IgD-negative memory B cell (primary cell): ENCODE results near the gene ZNF555. TPM values are rescaled to one million over a fixed set of nuclear protein-coding genes. Genes with fewer than 3 reads are reported as not detected.
"Not testable (repeated sequence)": the region's sequence is repeated elsewhere in the genome, so short reads cannot be mapped to it uniquely, and the experiment has no call there.

ENCODE experiments used
- H3K27ac Mint-ChIP-seq, 3 donors: one replicate each; pipeline ENCODE4 v1.8.0; 2020 to 2022; ENCODE audit warnings: mild to moderate bottlenecking in 3 of 3, mixed read lengths in 3 of 3, moderate library complexity in 1 of 3
- H3K27me3 Mint-ChIP-seq: one replicate; pipeline ENCODE4 v1.8.0; 2021; ENCODE audit warnings: mixed read lengths
- H3K36me3 Mint-ChIP-seq: one replicate; pipeline ENCODE4 v1.8.0; 2020; ENCODE audit warnings: mild to moderate bottlenecking, mixed read lengths
- H3K4me1 Mint-ChIP-seq, 3 donors: one replicate each; pipeline ENCODE4 v1.8.0; 2020 to 2022; ENCODE audit warnings: mixed read lengths in 3 of 3, mild to moderate bottlenecking in 1 of 3
- H3K4me3 Mint-ChIP-seq, 4 donors: one replicate each; pipeline ENCODE4 v1.8.0; 2020 to 2022; ENCODE audit warnings: mild to moderate bottlenecking in 4 of 4, mixed read lengths in 4 of 4, moderate library complexity in 3 of 4
- H3K9me3 Mint-ChIP-seq, 3 donors: one replicate each; pipeline ENCODE4 v1.8.0; 2020 to 2021; ENCODE audit warnings: mixed read lengths in 3 of 3, mild to moderate bottlenecking in 1 of 3
- polyA plus RNA-seq: library from polyadenylated mRNA; unstranded; fragments of 300-500 nt; fragmentation: Illumina TruSeq; gene quantifications from one replicate; pipeline ENCODE4 v1.2.3, GENCODE V29; 2021

ZNF555 gene
- polyA plus RNA-seq, 1 donor from 2014 or later = 6.3 TPM

DNA sequence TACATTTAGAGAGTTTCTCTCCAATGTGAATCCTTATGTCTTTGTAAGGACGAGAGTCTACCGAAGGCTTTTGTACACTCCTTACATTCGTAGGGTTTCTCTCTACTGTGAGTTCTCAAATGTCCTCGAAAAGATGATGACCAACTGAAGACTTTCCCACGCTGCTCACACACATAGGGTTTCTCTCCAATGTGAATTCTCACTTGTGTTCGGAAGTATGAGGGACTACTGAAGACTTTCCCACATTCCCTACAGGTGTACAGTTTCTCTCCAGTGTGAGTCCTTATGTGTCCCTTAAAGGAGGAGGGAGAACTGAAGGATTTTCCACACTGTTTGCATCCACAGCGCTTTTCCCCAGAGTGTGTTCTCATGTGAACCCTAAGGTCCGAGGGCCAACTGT lies 55.4 kb downstream of the ZNF555 start:
- H3K9me3 Mint-ChIP-seq = peaks cover 0 to 7% (median 0%) of the 10 kb centered on the region in 3 donors
- H3K36me3 Mint-ChIP-seq = peaks cover 3% of the 10 kb centered on the region
- H3K4me3 Mint-ChIP-seq = peak overlapping the region in 1 of 4 donors; percentile 57
- peaks cover 6 to 9% (median 8%) of the 10 kb centered on the region in 3 donors for H3K4me1 Mint-ChIP-seq
- H3K27me3 Mint-ChIP-seq = no peaks in the 10 kb centered on the region
- H3K27ac Mint-ChIP-seq = peak overlapping the region in 1 of 3 donors; percentile 28

DNA sequence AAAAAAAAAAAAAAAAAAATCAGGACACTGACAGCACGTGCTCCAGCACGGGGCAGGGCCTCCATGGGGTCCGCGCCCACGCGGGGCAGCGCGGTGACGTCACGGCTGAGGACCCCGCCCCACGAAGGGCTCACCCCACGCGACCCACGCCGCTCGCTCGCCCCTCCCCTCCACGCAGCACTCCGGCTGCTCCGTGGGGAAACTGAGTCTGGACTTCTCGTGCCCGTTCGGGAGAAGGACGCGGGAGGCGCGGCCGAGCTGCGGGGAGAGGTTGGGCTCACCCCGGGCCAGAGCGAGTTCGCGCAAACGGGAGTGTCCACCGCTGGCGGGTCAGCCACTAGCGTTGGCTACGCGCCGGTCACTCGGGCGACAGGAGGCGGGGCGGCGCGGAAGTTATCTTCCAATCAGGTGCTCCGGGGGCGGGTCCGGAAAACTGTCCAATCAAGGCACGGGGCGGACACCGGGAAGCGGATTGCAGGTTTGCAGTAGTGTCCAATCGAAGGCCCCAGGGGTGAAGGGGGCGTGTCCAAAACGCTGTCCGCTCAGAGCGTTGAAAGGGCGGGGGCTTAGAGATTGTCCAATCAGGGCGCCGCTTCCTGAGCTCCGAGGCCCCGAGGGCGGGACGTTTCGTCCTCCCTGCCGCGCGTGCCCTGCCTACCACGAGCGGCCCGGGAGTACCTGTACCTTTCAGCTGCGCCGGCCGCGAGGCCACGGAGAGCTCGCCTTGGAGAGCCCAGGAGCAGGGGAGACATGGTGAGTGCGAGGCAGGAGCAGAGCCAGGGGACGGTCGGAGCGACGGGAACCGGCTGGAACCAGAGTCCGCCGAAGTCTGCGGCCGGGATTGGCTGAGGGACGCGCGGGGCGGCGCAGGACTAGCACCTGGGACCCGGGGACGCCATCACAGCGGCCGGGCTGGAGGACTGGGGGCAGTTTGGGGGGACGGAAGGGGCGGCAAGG lies 59.3 kb downstream of the ZNF555 start, which contains the start of gene ZNF57:
ZNF57 (plus strand) TSS at position 633 of the 957 bp plus-strand sequence; CDS start at position 751, 118 bp downstream.
- Mint-ChIP-seq H3K4me1 (peaks cover 8 to 16% (median 12%) of the 10 kb centered on the region in 3 donors), H3K27ac (peak within 1 kb of the TSS; percentile 81 to 95 (median 90)), H3K9me3 (peaks cover 0 to 7% (median 0%) of the 10 kb centered on the region in 3 donors), H3K27me3 (no peaks in the 10 kb centered on the region), H3K4me3 (peak within 1 kb of the TSS; percentile 87 to 100 (median 98)), H3K36me3 (peaks cover 5% of the 10 kb centered on the region)

DNA sequence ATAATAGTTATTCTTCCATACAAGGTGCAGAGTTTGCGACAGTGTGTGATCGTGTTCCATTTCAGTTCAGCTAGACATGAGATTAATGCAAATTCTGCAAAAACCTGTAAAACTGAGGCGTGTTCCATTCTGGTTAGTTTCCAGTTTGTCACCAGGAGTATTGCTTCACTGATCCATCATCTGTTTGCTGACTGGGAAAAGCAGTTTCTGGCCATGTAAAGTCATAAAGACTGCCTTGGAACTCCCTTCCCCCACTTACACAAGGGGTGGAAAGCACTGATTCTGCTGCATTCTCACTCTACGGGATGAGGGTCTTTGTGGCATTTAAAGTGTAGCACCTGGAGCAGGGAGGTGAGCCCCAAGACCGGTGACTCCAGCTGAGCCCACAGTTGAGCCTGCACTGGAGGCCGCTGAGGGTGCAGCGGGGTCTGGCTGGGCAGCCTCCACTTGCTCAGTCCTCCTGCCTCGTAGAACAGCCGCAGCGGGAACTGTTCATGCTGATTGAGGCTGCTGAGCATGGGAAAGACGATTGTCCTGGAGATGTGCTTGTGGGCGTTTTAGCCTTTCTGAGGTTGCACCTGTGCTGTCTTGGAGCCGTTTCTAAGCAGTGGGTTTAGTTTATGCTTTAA lies 61.4 kb downstream of the ZNF555 start:
- Mint-ChIP-seq H3K27ac (no peak overlapping the region), H3K27me3 (no peaks in the 10 kb centered on the region), H3K9me3 (peaks cover 0 to 3% (median 0%) of the 10 kb centered on the region in 3 donors), H3K36me3 (peaks cover 3% of the 10 kb centered on the region), H3K4me3 (peak overlapping the region; percentile 25 to 100 (median 84)), H3K4me1 (peaks cover 8 to 16% (median 12%) of the 10 kb centered on the region in 3 donors)

DNA sequence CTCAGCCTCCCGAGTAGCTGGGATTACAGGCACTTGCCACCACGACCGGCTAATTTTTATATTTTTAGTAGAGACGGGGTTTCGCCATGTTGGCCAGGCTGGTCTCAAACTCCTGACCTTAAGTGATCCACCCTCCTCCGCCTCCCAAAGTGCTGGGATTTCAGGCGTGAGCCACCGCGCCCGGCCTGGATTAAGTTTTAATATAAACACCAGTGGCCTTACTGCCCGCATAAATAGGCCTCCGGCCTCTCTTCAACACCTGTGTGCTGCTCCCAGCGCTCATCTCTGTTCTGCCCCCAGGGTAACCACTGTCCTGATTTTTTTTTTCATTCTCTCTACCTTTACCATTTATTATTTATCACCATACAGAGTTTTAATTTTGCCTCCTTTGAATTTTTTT lies 62.1 kb downstream of the ZNF555 start:
- not testable (repeated sequence) for H3K27me3 Mint-ChIP-seq, H3K9me3 Mint-ChIP-seq, H3K36me3 Mint-ChIP-seq, H3K27ac Mint-ChIP-seq
- Mint-ChIP-seq H3K4me3 (peak overlapping the region in 1 of 4 donors; percentile 53), H3K4me1 (peaks cover 8 to 16% (median 12%) of the 10 kb centered on the region in 3 donors)

DNA sequence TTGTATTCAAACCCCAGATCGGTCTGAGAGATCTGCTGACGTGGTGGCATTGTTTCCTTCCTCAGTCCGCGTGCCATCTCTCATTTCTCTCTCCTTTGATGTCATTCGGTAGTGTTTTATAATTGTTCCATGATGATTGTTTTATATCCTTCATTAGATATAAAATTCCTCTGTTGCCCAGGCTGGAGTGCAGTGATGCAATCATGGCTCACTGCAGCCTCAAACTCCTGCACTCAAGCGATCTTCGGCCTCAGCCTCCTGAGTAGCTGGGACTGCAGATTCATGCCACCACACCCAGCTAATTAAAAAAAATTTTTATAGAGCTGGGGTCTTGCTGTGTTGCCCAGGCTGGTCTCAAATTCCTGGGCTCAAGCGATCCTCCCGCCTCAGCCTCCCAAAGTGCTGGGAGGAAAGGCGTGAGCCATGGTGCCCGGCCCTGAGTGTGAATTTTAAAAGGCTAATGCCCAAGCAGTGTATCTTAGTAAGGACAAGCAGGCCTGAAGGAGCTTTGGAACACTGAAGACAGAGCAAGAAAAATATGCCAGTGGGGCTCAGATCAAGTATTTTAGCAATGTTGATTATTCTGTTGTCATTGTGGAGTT lies 64.7 kb downstream of the ZNF555 start:
- Mint-ChIP-seq H3K36me3 (peaks cover 1% of the 10 kb centered on the region), H3K9me3 (no peaks in the 10 kb centered on the region), H3K4me3 (no peak overlapping the region), H3K4me1 (peaks cover 4 to 13% (median 12%) of the 10 kb centered on the region in 3 donors), H3K27me3 (no peaks in the 10 kb centered on the region), H3K27ac (no peak overlapping the region)

DNA sequence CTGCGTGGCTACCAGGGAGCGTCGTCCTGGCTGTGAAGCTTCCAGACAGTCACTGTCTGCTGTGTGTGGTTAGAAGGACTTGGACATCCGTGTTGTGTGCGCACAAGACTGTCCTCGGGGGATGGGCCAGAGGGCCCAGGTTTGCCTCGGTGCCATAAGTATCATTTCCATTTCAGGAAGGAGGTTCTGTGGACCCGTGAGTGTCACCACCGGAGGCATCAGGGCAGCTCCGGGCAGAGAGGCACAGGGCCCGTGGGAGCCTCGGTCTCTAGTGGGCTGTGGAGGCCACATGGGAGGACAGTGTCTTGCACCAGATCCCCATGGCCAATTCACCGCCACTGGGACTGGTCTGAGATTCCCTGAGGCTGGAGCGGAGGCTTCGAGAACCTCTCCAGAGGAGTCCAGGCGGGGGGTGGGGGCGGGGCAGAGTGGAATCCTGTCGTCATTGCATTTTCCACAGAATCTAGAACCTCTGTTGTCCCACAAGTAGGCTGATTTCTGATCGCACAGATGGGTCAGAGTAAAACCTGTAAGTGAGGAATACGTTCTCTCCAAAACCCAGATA lies 65.4 kb downstream of the ZNF555 start:
- peaks cover 2 to 11% (median 10%) of the 10 kb centered on the region in 3 donors for H3K4me1 Mint-ChIP-seq
- peak overlapping the region in 1 of 3 donors; percentile 39 for H3K27ac Mint-ChIP-seq
- no peaks in the 10 kb centered on the region for H3K27me3 Mint-ChIP-seq
- no peak overlapping the region for H3K4me3 Mint-ChIP-seq
- peaks cover 4% of the 10 kb centered on the region for H3K36me3 Mint-ChIP-seq
- no peaks in the 10 kb centered on the region for H3K9me3 Mint-ChIP-seq

Other genes starting within 250 kb of the ZNF555 start
- 74.6 TPM for gene GNG7, start 138.8 kb upstream of the ZNF555 start, polyA plus RNA-seq
- 0.64 TPM for gene DIRAS1, start 120.1 kb upstream of the ZNF555 start, polyA plus RNA-seq
- 86.9 TPM for gene SLC39A3, start 101.5 kb upstream of the ZNF555 start, polyA plus RNA-seq
- gene SGTA, start 58.2 kb upstream of the ZNF555 start, polyA plus RNA-seq = 44.2 TPM
- gene THOP1, start 56.0 kb upstream of the ZNF555 start, polyA plus RNA-seq = 54.4 TPM
- 4.7 TPM for gene ZNF554, start 21.6 kb upstream of the ZNF555 start, polyA plus RNA-seq
- not detected for gene ZNF556, start 25.9 kb downstream of the ZNF555 start, polyA plus RNA-seq
- gene ZNF57, start 59.5 kb downstream of the ZNF555 start, polyA plus RNA-seq = 2.9 TPM
- gene ZNF77, start 103.5 kb downstream of the ZNF555 start, polyA plus RNA-seq = 1.7 TPM
- 0.16 TPM for gene TLE6, start 136.1 kb downstream of the ZNF555 start, polyA plus RNA-seq
- 0.56 TPM for gene TLE2, start 187.8 kb downstream of the ZNF555 start, polyA plus RNA-seq
- 443 TPM for gene TLE5, start 221.0 kb downstream of the ZNF555 start, polyA plus RNA-seq